Glutamatergic neuron (in vitro differentiated cells): Measurements from ENCODE around the gene CIAO3. TPM values are rescaled to one million over a fixed set of nuclear protein-coding genes. Genes with fewer than 3 reads are reported as not detected.

ENCODE experiments used
- DNase-seq: peaks from one replicate; pipeline ENCODE4 v3.0.0; 2022
- H3K27ac Mint-ChIP-seq: one replicate; pipeline ENCODE4 v1.8.0; 2020; ENCODE audit warnings: mild to moderate bottlenecking, mixed read lengths, inconsistent platforms; ENCODE audit not compliant: unreplicated experiment
- H3K27me3 Mint-ChIP-seq: one replicate; pipeline ENCODE4 v1.8.0; 2020; ENCODE audit warnings: mild to moderate bottlenecking, moderate library complexity, mixed read lengths, inconsistent platforms; ENCODE audit not compliant: unreplicated experiment
- H3K36me3 Mint-ChIP-seq: one replicate; pipeline ENCODE4 v1.8.0; 2020; ENCODE audit warnings: mild to moderate bottlenecking, mixed read lengths, inconsistent platforms; ENCODE audit not compliant: unreplicated experiment
- H3K4me1 Mint-ChIP-seq: one replicate; pipeline ENCODE4 v1.8.0; 2020; ENCODE audit warnings: mild to moderate bottlenecking, low read depth, mixed read lengths, inconsistent platforms; ENCODE audit not compliant: unreplicated experiment
- H3K4me3 Mint-ChIP-seq: one replicate; pipeline ENCODE4 v1.8.0; 2020; ENCODE audit warnings: mild to moderate bottlenecking, mixed read lengths, inconsistent platforms; ENCODE audit not compliant: unreplicated experiment
- H3K9me3 Mint-ChIP-seq: one replicate; pipeline ENCODE4 v1.8.0; 2020; ENCODE audit warnings: mild to moderate bottlenecking, moderate library complexity, mixed read lengths, inconsistent platforms; ENCODE audit not compliant: unreplicated experiment
- total RNA-seq: library from RNA; stranded (reverse); fragmentation: NEBNext Ultra II Directional; extraction: Animal tissue kit (Norgen Biotek cat#: 25700); gene quantifications from one replicate; pipeline ENCODE4 v1.2.1, GENCODE V29; 2021; ENCODE audit not compliant: unreplicated experiment
- TF ChIP-seq, protein P1 (sequence below): fragments of 200-600 bp; sonication (generic); IDR thresholded peaks from one replicate; pipeline ENCODE4 v1.5.0; 2021; ENCODE audit not compliant: partially characterized antibody, unreplicated experiment

CIAO3 gene
- total RNA-seq, 1 donor from 2014 or later: 49.5 TPM

- peak overlapping the region; percentile 38 for H3K27ac Mint-ChIP-seq
Observed at GRCh38 chr16:706189-707061, 34.4 kb downstream of the CIAO3 start.

GRCh38 chr16:705431-706188, 35.2 kb downstream of the CIAO3 start, which contains the start of gene FBXL16:
TSS of gene FBXL16 (minus strand) at chr16:705801. CDS start at chr16:697405, 8,396 bp downstream.
- Mint-ChIP-seq H3K27ac (peak within 1 kb of the TSS; percentile 38), H3K36me3 (no peaks in the 10 kb centered on the region), H3K4me3 (peak within 1 kb of the TSS; percentile 87), H3K9me3 (peaks cover 14% of the 10 kb centered on the region), H3K27me3 (peaks cover 22% of the 10 kb centered on the region), H3K4me1 (peaks cover 25% of the 10 kb centered on the region)
- DNase-seq: peak; percentile 76
- TF ChIP-seq, protein P1, sequence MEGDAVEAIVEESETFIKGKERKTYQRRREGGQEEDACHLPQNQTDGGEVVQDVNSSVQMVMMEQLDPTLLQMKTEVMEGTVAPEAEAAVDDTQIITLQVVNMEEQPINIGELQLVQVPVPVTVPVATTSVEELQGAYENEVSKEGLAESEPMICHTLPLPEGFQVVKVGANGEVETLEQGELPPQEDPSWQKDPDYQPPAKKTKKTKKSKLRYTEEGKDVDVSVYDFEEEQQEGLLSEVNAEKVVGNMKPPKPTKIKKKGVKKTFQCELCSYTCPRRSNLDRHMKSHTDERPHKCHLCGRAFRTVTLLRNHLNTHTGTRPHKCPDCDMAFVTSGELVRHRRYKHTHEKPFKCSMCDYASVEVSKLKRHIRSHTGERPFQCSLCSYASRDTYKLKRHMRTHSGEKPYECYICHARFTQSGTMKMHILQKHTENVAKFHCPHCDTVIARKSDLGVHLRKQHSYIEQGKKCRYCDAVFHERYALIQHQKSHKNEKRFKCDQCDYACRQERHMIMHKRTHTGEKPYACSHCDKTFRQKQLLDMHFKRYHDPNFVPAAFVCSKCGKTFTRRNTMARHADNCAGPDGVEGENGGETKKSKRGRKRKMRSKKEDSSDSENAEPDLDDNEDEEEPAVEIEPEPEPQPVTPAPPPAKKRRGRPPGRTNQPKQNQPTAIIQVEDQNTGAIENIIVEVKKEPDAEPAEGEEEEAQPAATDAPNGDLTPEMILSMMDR: no peak

More at GRCh38 chr16:706189-707061, 34.4 kb downstream of the CIAO3 start:
- peaks cover 25% of the 10 kb centered on the region for H3K4me1 Mint-ChIP-seq
- peak; percentile 71 for DNase-seq
- H3K36me3 Mint-ChIP-seq: no peaks in the 10 kb centered on the region
- peaks cover 19% of the 10 kb centered on the region for H3K27me3 Mint-ChIP-seq
- TF ChIP-seq, protein P1: no peak
- peak overlapping the region; percentile 71 for H3K4me3 Mint-ChIP-seq
- peaks cover 12% of the 10 kb centered on the region for H3K9me3 Mint-ChIP-seq

DNA sequence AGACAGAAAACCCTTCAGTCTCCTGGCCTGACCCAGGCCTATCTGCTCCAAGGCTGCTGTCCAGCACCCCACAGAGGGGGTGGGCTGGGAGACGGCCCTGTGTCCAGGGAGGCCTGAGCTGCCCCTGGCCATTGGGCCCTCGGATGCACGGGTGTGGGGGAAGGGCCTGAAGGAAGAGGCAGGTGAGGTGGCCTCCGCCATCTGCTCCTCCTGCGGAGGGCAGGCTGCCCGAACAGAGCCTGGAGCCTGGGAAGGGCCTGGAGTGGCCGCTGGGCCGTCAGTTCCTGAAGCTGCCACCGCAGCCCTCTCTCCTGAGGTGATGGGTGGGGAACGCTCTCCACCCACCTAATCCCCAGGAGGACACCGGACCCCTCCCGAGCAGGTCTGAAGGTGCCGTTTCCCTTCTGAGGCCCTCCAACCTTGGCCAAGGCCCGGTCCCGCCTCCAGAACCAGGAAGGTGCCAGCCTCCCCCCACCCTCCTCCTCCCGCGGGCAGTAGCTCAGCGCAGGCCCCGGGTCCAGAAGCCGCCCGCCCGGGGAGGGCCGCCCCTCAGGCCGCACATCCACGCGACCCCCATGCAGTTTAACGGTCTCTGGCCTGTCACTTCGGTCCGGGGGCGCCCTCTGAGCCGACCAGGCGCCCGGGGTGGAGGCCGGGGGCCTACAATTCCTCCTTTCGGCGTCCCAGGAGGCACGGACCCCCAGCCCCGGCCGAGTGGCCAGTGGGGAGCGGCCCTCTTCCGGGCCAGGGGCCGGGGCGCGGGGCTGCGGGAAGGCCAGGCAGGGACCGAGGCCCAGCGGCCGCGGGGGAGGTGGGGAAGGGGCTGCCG, 36.0 kb downstream of the CIAO3 start:
- H3K36me3 Mint-ChIP-seq: no peaks in the 10 kb centered on the region

GRCh38 chr16:704047-704446, 36.8 kb downstream of the CIAO3 start:
- Mint-ChIP-seq H3K4me1 (peaks cover 18% of the 10 kb centered on the region), H3K27me3 (peaks cover 18% of the 10 kb centered on the region), H3K4me3 (peak overlapping the region; percentile 87), H3K27ac (no peak overlapping the region), H3K36me3 (no peaks in the 10 kb centered on the region), H3K9me3 (peaks cover 14% of the 10 kb centered on the region)
- TF ChIP-seq, protein P1: no peak
- no peak for DNase-seq

More for the DNA sequence above, 36.0 kb downstream of the CIAO3 start:
- DNase-seq: no peak
- Mint-ChIP-seq H3K27me3 (peaks cover 22% of the 10 kb centered on the region), H3K4me1 (peaks cover 23% of the 10 kb centered on the region), H3K4me3 (peak overlapping the region; percentile 87), H3K27ac (peak overlapping the region; percentile 8), H3K9me3 (peaks cover 14% of the 10 kb centered on the region)
- TF ChIP-seq, protein P1: no peak
